IMR-90 (cell line): ENCODE data around the gene PLXDC2. TPM values are rescaled to one million over a fixed set of nuclear protein-coding genes. Genes with fewer than 3 reads are reported as not detected.

Experiments used
- ATAC-seq: fragments of 200-7000 bp; cut with Tn5 transposase; 2 replicates; pipeline ENCODE4 v1.9.1; 2020; ENCODE audit warnings: low read depth, mild to moderate bottlenecking, moderate library complexity
- BruUV-seq: library from RNA; stranded (reverse); fragments of 400-500 nt; replicated peaks from 2 replicates; lab custom pipeline; 2021; lab: Mats Ljungman, UMichigan
- CTCF ChIA-PET: fragments of 300-600 bp; formaldehyde crosslinking; extraction: SDS; loops from one replicate; lab custom pipeline; 2021; ENCODE audit warnings: antibody characterized with exemption; lab: Yijun Ruan, JAX
- POLR2A ChIA-PET: fragments of 300-600 bp; sonication (Branson Sonifier 250); formaldehyde crosslinking; loops from one replicate; lab custom pipeline; 2022; ENCODE audit warnings: antibody characterized with exemption; ENCODE audit not compliant: unreplicated experiment; lab: Charles Lee
- DNase-seq: peaks from one replicate; pipeline ENCODE4 v3.0.0; 2013
- H2AFZ ChIP-seq: replicated peaks from 2 replicates; pipeline ENCODE3; 2013; ENCODE audit warnings: low read length, mild to moderate bottlenecking; ENCODE audit not compliant: poor library complexity
- H2AK5ac ChIP-seq: 2 replicates; pipeline ENCODE4 v1.6.1; 2013; ENCODE audit warnings: low read depth, low read length, inconsistent platforms
- H2AK9ac ChIP-seq: replicated peaks from 2 replicates; pipeline ENCODE3; 2013; ENCODE audit warnings: mild to moderate bottlenecking, low read depth, low read length, moderate library complexity; ENCODE audit not compliant: poor library complexity
- H2BK120ac ChIP-seq: 2 replicates; pipeline ENCODE4 v1.6.1; 2013; ENCODE audit warnings: low read depth, low read length, inconsistent platforms
- H2BK15ac ChIP-seq: 3 replicates; pipeline ENCODE4 v1.6.1; 2013; ENCODE audit warnings: low read depth, low read length, inconsistent platforms
- H2BK20ac ChIP-seq: 2 replicates; pipeline ENCODE4 v1.6.1; 2013; ENCODE audit warnings: low read depth, mild to moderate bottlenecking, inconsistent platforms, low read length, moderate library complexity
- H2BK5ac ChIP-seq: 2 replicates; pipeline ENCODE4 v1.6.1; 2013; ENCODE audit warnings: mild to moderate bottlenecking, low read depth, low read length, inconsistent platforms; ENCODE audit not compliant: poor library complexity, severe bottlenecking
- H3K14ac ChIP-seq: replicated peaks from 2 replicates; pipeline ENCODE4 v1.6.1; 2013; ENCODE audit warnings: low read depth, low read length, inconsistent platforms
- H3K18ac ChIP-seq: 2 replicates; pipeline ENCODE4 v1.6.1; 2013; ENCODE audit warnings: low read depth, low read length, control low read depth
- H3K23ac ChIP-seq: 2 replicates; pipeline ENCODE4 v1.6.1; 2013; ENCODE audit warnings: low read depth, low read length, inconsistent platforms
- H3K27ac ChIP-seq: 2 replicates; pipeline ENCODE4 v1.5.1; 2013; ENCODE audit warnings: mild to moderate bottlenecking, control low read depth, low read length; ENCODE audit not compliant: insufficient read depth
- H3K27me3 ChIP-seq: 2 replicates; pipeline ENCODE4 v1.6.1; 2013; ENCODE audit warnings: low read length; ENCODE audit not compliant: control insufficient read depth, insufficient read depth
- H3K36me3 ChIP-seq: 2 replicates; pipeline ENCODE4 v1.6.1; 2013; ENCODE audit warnings: low read length, mixed read lengths; ENCODE audit not compliant: control insufficient read depth, insufficient read depth
- H3K4ac ChIP-seq: 2 replicates; pipeline ENCODE4 v1.6.1; 2013; ENCODE audit warnings: low read depth, low read length, inconsistent platforms
- H3K4me1 ChIP-seq: 2 replicates; pipeline ENCODE4 v1.6.1; 2013; ENCODE audit warnings: low read length, mixed read lengths; ENCODE audit not compliant: control insufficient read depth, insufficient read depth
- H3K4me2 ChIP-seq: 2 replicates; pipeline ENCODE4 v1.6.1; 2013; ENCODE audit warnings: low read depth, mild to moderate bottlenecking, control low read depth, low read length, moderate library complexity
- H3K4me3 ChIP-seq: 2 replicates; pipeline ENCODE4 v1.5.1; 2013; ENCODE audit warnings: low read depth, mild to moderate bottlenecking, control low read depth, low read length, moderate library complexity; ENCODE audit not compliant: insufficient read depth
- H3K56ac ChIP-seq: 2 replicates; pipeline ENCODE4 v1.6.1; 2013; ENCODE audit warnings: low read length, inconsistent platforms; ENCODE audit not compliant: insufficient read depth; ENCODE audit errors: extremely low read depth
- H3K79me1 ChIP-seq, 2 experiments: 2 replicates each; pipeline ENCODE4 v1.6.1; 2013; ENCODE audit warnings: low read length in 2 of 2, inconsistent platforms in 1 of 2, low read depth in 1 of 2
- H3K9ac ChIP-seq: 2 replicates; pipeline ENCODE4 v1.6.1; 2013; ENCODE audit warnings: low read depth, low read length, control low read depth
- H3K9me1 ChIP-seq: 2 replicates; pipeline ENCODE4 v1.6.1; 2013; ENCODE audit warnings: low read length, inconsistent platforms; ENCODE audit not compliant: insufficient read depth
- H3K9me3 ChIP-seq: 2 replicates; pipeline ENCODE4 v1.6.1; 2013; ENCODE audit warnings: low read length; ENCODE audit not compliant: control insufficient read depth, insufficient read depth
- H4K20me1 ChIP-seq: 2 replicates; pipeline ENCODE4 v1.6.1; 2013; ENCODE audit warnings: low read length, inconsistent platforms; ENCODE audit not compliant: insufficient read depth
- H4K5ac ChIP-seq: 2 replicates; pipeline ENCODE4 v1.6.1; 2013; ENCODE audit warnings: mild to moderate bottlenecking, low read depth, low read length, control low read depth
- H4K8ac ChIP-seq, 2 experiments: 2 replicates each; pipeline ENCODE4 v1.6.1; 2013; ENCODE audit warnings: low read depth in 2 of 2, low read length in 2 of 2, control low read depth in 1 of 2, inconsistent platforms in 1 of 2
- H4K91ac ChIP-seq: 2 replicates; pipeline ENCODE4 v1.6.1; 2013; ENCODE audit warnings: low read depth, low read length, inconsistent platforms; ENCODE audit not compliant: insufficient read depth
- BHLHE40 ChIP-seq: fragments of 150-350 bp; IDR thresholded peaks from 2 replicates; pipeline ENCODE4 v1.6.1; 2016; ENCODE audit warnings: mild to moderate bottlenecking, low read depth, low read length
- CEBPB ChIP-seq: IDR thresholded peaks from 2 replicates; pipeline ENCODE4 v1.6.1; 2012; ENCODE audit warnings: low read depth, low read length, improper control_type of control experiment
- MAFK ChIP-seq: IDR thresholded peaks from 2 replicates; pipeline ENCODE4 v1.6.1; 2012; ENCODE audit warnings: low read depth, low read length, improper control_type of control experiment
- MAZ ChIP-seq: IDR thresholded peaks from 2 replicates; pipeline ENCODE4 v1.6.1; 2012; ENCODE audit warnings: low read depth, mild to moderate bottlenecking, low read length, improper control_type of control experiment, moderate library complexity, borderline replicate concordance
- NFE2L2 ChIP-seq: fragments of 150-350 bp; IDR thresholded peaks from 2 replicates; pipeline ENCODE4 v1.6.1; 2016; ENCODE audit warnings: low read depth, mild to moderate bottlenecking, low read length
- POLR2A ChIP-seq: IDR thresholded peaks from 2 replicates; pipeline ENCODE4 v1.6.1; 2012; ENCODE audit warnings: mild to moderate bottlenecking, low read depth, low read length
- RCOR1 ChIP-seq: IDR thresholded peaks from 2 replicates; pipeline ENCODE4 v1.6.1; 2012; ENCODE audit warnings: mild to moderate bottlenecking, low read length, improper control_type of control experiment; ENCODE audit not compliant: insufficient replicate concordance
- WGBS, 2 experiments: methylation state at CpG; one replicate each; pipeline versions ENCODE4 v1.1.5 to v1.1.7; 2013; ENCODE audit warnings: missing lambda C conversion rate in 2 of 2; ENCODE audit not compliant: insufficient read length in 1 of 2; ENCODE audit errors: extremely low coverage in 2 of 2; 5-methylcytosine and 5-hydroxymethylcytosine counted together
- dilution Hi-C: fragments of 300-500 bp; cut with HindIII; formaldehyde crosslinking; loops from one replicate; pipeline ENCODE4 v1.14.3; 2018; ENCODE audit warnings: low sequenced_read_pairs; ENCODE audit not compliant: unreplicated experiment
- in situ Hi-C: fragments of 300-500 bp; cut with MboI; formaldehyde crosslinking; loops from 3 replicates; pipeline ENCODE4 v1.14.3; 2019; ENCODE audit warnings: low sequenced_read_pairs, inconsistent platforms, mixed read lengths
- intact Hi-C: fragments of 100-400 bp; cut with micrococcal nuclease; formaldehyde crosslinking; loops from 2 replicates; pipeline ENCODE4 v1.10.0; 2022
- polyA plus RNA-seq, 3 experiments: library from polyadenylated mRNA; depleted of rRNA; stranded (reverse); fragments of >200 nt; gene quantifications; 2 replicates each; pipeline ENCODE4 v1.2.3, GENCODE V29; 2012; ENCODE audit warnings: low replicate concordance in 1 of 3
- total RNA-seq: library from RNA; depleted of rRNA; stranded (reverse); fragments of >200 nt; gene quantifications from 2 replicates; pipeline ENCODE4 v1.2.3, GENCODE V29; 2012

PLXDC2 gene
- total and polyA plus RNA-seq, 2 of the 4 experiments (the other 2 are of a cell fraction): 3.2 to 6.1 TPM

GRCh38 chr10:20007426-20007825 is 191.2 kb downstream of the PLXDC2 start:
- H3K9ac ChIP-seq: no peak overlapping the region
- TF ChIP-seq POLR2A (no peak), NFE2L2 (no peak), RCOR1 (no peak), MAZ (no peak), CEBPB (no peak), BHLHE40 (no peak), MAFK (no peak)
- no peak overlapping the region for H2AFZ ChIP-seq
- no peak overlapping the region for H3K4me3 ChIP-seq
- no TSS peak for BruUV-seq
- no peaks in the 10 kb centered on the region for H3K9me1 ChIP-seq
- no peaks in the 10 kb centered on the region for H3K27me3 ChIP-seq
- no peak overlapping the region for H3K4ac ChIP-seq
- H3K9me3 ChIP-seq: no peaks in the 10 kb centered on the region
- no CpG with 5 or more reads among the region's 1 CpG for WGBS, 2 experiments
- peaks cover 6% of the 10 kb centered on the region; the same call in 1 of the 2 replicates for H3K4me1 ChIP-seq
- H3K79me1 ChIP-seq: no peaks in the 10 kb centered on the region
- no peak overlapping the region for H4K91ac ChIP-seq
- intact Hi-C loops (loop anchor here (10.0 kb wide), 2 partner anchors 193 to 373 kb away; partner anchors contain the start of gene PLXDC2), in situ Hi-C loops (no loop called here), dilution Hi-C loops (no loop called here)
- CTCF ChIA-PET: no interaction called here
- H2BK120ac ChIP-seq: no peak overlapping the region
- no peak overlapping the region for H3K14ac ChIP-seq
- no peak overlapping the region for H3K18ac ChIP-seq
- no peak for ATAC-seq
- H2AK5ac ChIP-seq: no peak overlapping the region
- no peak overlapping the region for H2BK20ac ChIP-seq
- no peak overlapping the region for H4K8ac ChIP-seq
- POLR2A ChIA-PET: no interaction called here
- H3K36me3 ChIP-seq: 0 out of 2 replicates have a peak, but pooled peaks cover under 1% of the 10 kb centered on the region
- H3K56ac ChIP-seq: no peak overlapping the region
- peak; percentile 45 for DNase-seq
- H3K27ac ChIP-seq: no peak overlapping the region
- H4K5ac ChIP-seq: no peak overlapping the region
- H2AK9ac ChIP-seq: no peak overlapping the region
- H3K4me2 ChIP-seq: no peak overlapping the region
- H3K23ac ChIP-seq: no peak overlapping the region
- H2BK15ac ChIP-seq: no peak overlapping the region
- no peak overlapping the region for H2BK5ac ChIP-seq
- no peaks in the 10 kb centered on the region for H4K20me1 ChIP-seq
